Gastrocnemius medialis (tissue), 4 donors: ENCODE results near the gene VCAM1. TPM values are rescaled to one million over a fixed set of nuclear protein-coding genes. Genes with fewer than 3 reads are reported as not detected.

Experiments used
- ATAC-seq, 2 donors: fragments of 150-250 bp; one replicate each; pipeline ENCODE4 v1.9.1; 2016
- DNase-seq, 2 donors: peaks; one replicate each; pipeline ENCODE4 v3.0.0-alpha.2; 2019
- H3K27ac ChIP-seq, 4 donors: fragments of 200-600 bp; sonication (generic); 1 replicate in 1 of 4; 2 replicates in 3 of 4; pipeline ENCODE4 v1.5.1; 2016 to 2018; ENCODE audit warnings: mild to moderate bottlenecking in 2 of 4, moderate library complexity in 1 of 4
- H3K27me3 ChIP-seq, 3 donors: fragments of 200-600 bp; sonication (generic) in 2 of 3; 1 replicate in 1 of 3; 2 replicates in 2 of 3; pipeline versions ENCODE4 v1.5.1 to v1.6.0; 2016 to 2019; ENCODE audit warnings: mild to moderate bottlenecking in 1 of 3, moderate library complexity in 1 of 3
- H3K36me3 ChIP-seq, 2 donors: fragments of 200-600 bp; sonication (generic) in 1 of 2; one replicate each; pipeline ENCODE4 v1.5.1; 2017 to 2018
- H3K4me1 ChIP-seq, 2 donors: fragments of 200-600 bp; sonication (generic) in 1 of 2; one replicate each; pipeline ENCODE4 v1.5.1; 2016 to 2017; ENCODE audit warnings: mild to moderate bottlenecking in 2 of 2
- H3K4me3 ChIP-seq, 4 donors: fragments of 200-600 bp; sonication (generic) in 3 of 4; 1 replicate in 1 of 4; 2 replicates in 3 of 4; pipeline ENCODE4 v1.5.1; 2016 to 2019; ENCODE audit warnings: mild to moderate bottlenecking in 2 of 4
- H3K9me3 ChIP-seq, 3 donors: fragments of 200-600 bp; sonication (generic) in 2 of 3; 1 replicate in 1 of 3; 2 replicates in 2 of 3; pipeline ENCODE4 v1.5.1; 2016 to 2019
- CTCF ChIP-seq, 5 experiments: fragments of 450-650 bp in 3 of 5; fragments of 200-600 bp in 2 of 5; sonication (generic) in 2 of 5; IDR thresholded peaks in 4 of 5; conservative IDR thresholded peaks in 1 of 5; 1 replicate in 4 of 5; 2 replicates in 1 of 5; pipeline ENCODE4 v1.5.1; 2016 to 2019; ENCODE audit warnings: antibody characterized with exemption in 5 of 5, mild to moderate bottlenecking in 3 of 5, moderate library complexity in 3 of 5
- POLR2A ChIP-seq, 2 donors: fragments of 450-650 bp; IDR thresholded peaks; one replicate each; pipeline ENCODE4 v1.6.1; 2017; ENCODE audit warnings: antibody characterized with exemption in 2 of 2, mild to moderate bottlenecking in 2 of 2, moderate library complexity in 2 of 2
- in situ Hi-C, 4 donors: fragments of 200-750 bp; cut with MboI; loops; one replicate each; pipeline versions ENCODE4 v1.15.0 to v1.8.0; 2017; ENCODE audit warnings: low sequenced_read_pairs in 4 of 4
- intact Hi-C: fragments of 100-400 bp; cut with DNase I; formaldehyde crosslinking; loops from one replicate; pipeline ENCODE4 v1.15.1; 2023; ENCODE audit warnings: low total_unique reads
- total RNA-seq, 4 donors: library from RNA; depleted of rRNA; stranded (reverse); fragments of >200 nt; gene quantifications; one replicate each; pipeline versions ENCODE4 v1.1.0 to v1.2.3, GENCODE V29; 2016

The VCAM1 gene
- total RNA-seq, 4 donors from 2014 or later, result 0.72 to 2.4 (median 1.4) TPM

DNA sequence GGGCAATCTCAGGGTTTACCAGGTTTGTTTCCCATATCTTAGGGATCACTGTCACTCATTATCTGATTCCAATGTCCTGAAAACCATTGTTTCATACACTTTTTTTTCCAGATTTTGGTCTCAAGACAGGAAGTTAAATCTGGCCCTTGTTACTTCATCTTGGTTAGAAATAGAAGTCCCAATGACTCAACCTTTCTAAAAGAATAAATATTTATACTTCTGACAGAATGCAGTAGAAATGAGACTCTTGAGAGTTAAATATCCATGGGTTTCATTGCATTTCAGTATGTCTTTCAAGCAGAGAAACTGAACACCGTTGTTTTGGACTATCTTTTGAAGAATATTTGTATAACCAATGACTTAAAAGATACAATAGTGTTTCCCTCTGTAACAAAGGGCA is 19.8 kb upstream of the VCAM1 start:
- no peak overlapping the region for H3K27ac ChIP-seq
- intact Hi-C loops, result no loop called here
- in situ Hi-C loops, result no loop called here

GRCh38 chr1:100700586-100700985 is 19.0 kb upstream of the VCAM1 start:
- Histone ChIP-seq H3K27me3 (no peaks in the 10 kb centered on the region), H3K9me3 (peaks cover 0 to 5% (median 0%) of the 10 kb centered on the region in 3 donors), H3K27ac (no peak overlapping the region), H3K4me3 (no peak overlapping the region), H3K36me3 (no peaks in the 10 kb centered on the region), H3K4me1 (no peaks in the 10 kb centered on the region)
- no peak for TF ChIP-seq CTCF (IDR thresholded peaks at IDR 0.05 in 4 of 5, conservative IDR thresholded peaks at IDR 0.05 in 1 of 5)
- TF ChIP-seq POLR2A (IDR thresholded peaks at IDR 0.05), result no peak
- in situ Hi-C loops, result no loop called here
- no peak for ATAC-seq
- no peak for DNase-seq
- intact Hi-C loops, result no loop called here

More for the DNA sequence above, 19.8 kb upstream of the VCAM1 start:
- no peaks in the 10 kb centered on the region for H3K36me3 ChIP-seq
- no peaks in the 10 kb centered on the region for H3K4me1 ChIP-seq
- DNase-seq (no peak), ATAC-seq (no peak)
- no peaks in the 10 kb centered on the region for H3K27me3 ChIP-seq
- TF ChIP-seq POLR2A (IDR thresholded peaks at IDR 0.05) (no peak), CTCF (IDR thresholded peaks at IDR 0.05 in 4 of 5, conservative IDR thresholded peaks at IDR 0.05 in 1 of 5) (no peak)
- H3K9me3 ChIP-seq, result peaks cover 0 to 5% (median 0%) of the 10 kb centered on the region in 3 donors
- no peak overlapping the region for H3K4me3 ChIP-seq

- DNase-seq (no peak), ATAC-seq (no peak)
- no peaks in the 10 kb centered on the region for H3K36me3 ChIP-seq
- TF ChIP-seq CTCF (IDR thresholded peaks at IDR 0.05 in 4 of 5, conservative IDR thresholded peaks at IDR 0.05 in 1 of 5) (no peak), POLR2A (IDR thresholded peaks at IDR 0.05) (no peak)
- H3K9me3 ChIP-seq, result no peaks in the 10 kb centered on the region
- intact Hi-C loops, result no loop called here
- H3K4me3 ChIP-seq, result no peak overlapping the region
- H3K4me1 ChIP-seq, result no peaks in the 10 kb centered on the region
- H3K27ac ChIP-seq, result no peak overlapping the region
- in situ Hi-C loops, result no loop called here
- no peaks in the 10 kb centered on the region for H3K27me3 ChIP-seq
These were observed 16.5 kb upstream of the VCAM1 start for GRCh38 chr1:100703052-100703451.

GRCh38 chr1:100703716-100704115 is 15.8 kb upstream of the VCAM1 start:
- intact Hi-C loops, result no loop called here
- no peak overlapping the region for H3K27ac ChIP-seq

More at GRCh38 chr1:100703716-100704115, 15.8 kb upstream of the VCAM1 start:
- H3K9me3 ChIP-seq, result no peaks in the 10 kb centered on the region
- ATAC-seq (no peak), DNase-seq (no peak)
- in situ Hi-C loops, result no loop called here
- no peaks in the 10 kb centered on the region for H3K4me1 ChIP-seq
- TF ChIP-seq POLR2A (IDR thresholded peaks at IDR 0.05) (no peak), CTCF (IDR thresholded peaks at IDR 0.05 in 4 of 5, conservative IDR thresholded peaks at IDR 0.05 in 1 of 5) (no peak)
- H3K27me3 ChIP-seq, result no peaks in the 10 kb centered on the region
- no peaks in the 10 kb centered on the region for H3K36me3 ChIP-seq
- H3K4me3 ChIP-seq, result no peak overlapping the region
